SU-DHL-6 (cell line): ENCODE data around the gene ZFYVE21.

Source experiments
- H2AFZ ChIP-seq: fragments of 200-600 bp; sonication (generic); 2 replicates; pipeline ENCODE4 v1.6.1; 2014; ENCODE audit warnings: low read depth, mild to moderate bottlenecking, moderate library complexity, mixed read lengths, antibody characterized with exemption, low read length; ENCODE audit not compliant: severe bottlenecking
- H3F3A ChIP-seq: fragments of 200-600 bp; shearing (Covaris generic); 2 replicates; pipeline ENCODE4 v1.6.0; 2016; ENCODE audit warnings: antibody characterized with exemption, mild to moderate bottlenecking; ENCODE audit not compliant: insufficient read depth
- H3K27ac ChIP-seq: fragments of 200-600 bp; sonication (generic); 2 replicates; pipeline ENCODE4 v1.5.1; 2016; ENCODE audit warnings: low read depth, mild to moderate bottlenecking, low read length, moderate library complexity, mixed read lengths
- H3K27me3 ChIP-seq: fragments of 200-600 bp; sonication (generic), shearing (Covaris generic); 2 replicates; pipeline ENCODE4 v1.6.0; 2014; ENCODE audit warnings: mild to moderate bottlenecking, low read length
- H3K36me3 ChIP-seq: fragments of 200-600 bp; sonication (generic); 2 replicates; pipeline ENCODE4 v1.6.1; 2014; ENCODE audit warnings: mild to moderate bottlenecking, low read length, mixed read lengths
- H3K4me2 ChIP-seq: fragments of 300-600, 200-600 bp; shearing (Covaris generic), sonication (generic); 2 replicates; pipeline ENCODE4 v1.6.0; 2014; ENCODE audit warnings: low read length, low read depth, mild to moderate bottlenecking; ENCODE audit not compliant: poor library complexity, severe bottlenecking
- H3K4me3 ChIP-seq: fragments of 200-600 bp; sonication (generic); 2 replicates; pipeline ENCODE4 v1.5.1; 2014; ENCODE audit warnings: antibody characterized with exemption, low read length, mild to moderate bottlenecking, mixed read lengths; ENCODE audit not compliant: insufficient read depth, poor library complexity, severe bottlenecking
- H3K79me2 ChIP-seq: fragments of 200-600 bp; sonication (generic); 2 replicates; pipeline ENCODE4 v1.6.1; 2014; ENCODE audit warnings: mild to moderate bottlenecking, low read length, moderate library complexity; ENCODE audit not compliant: insufficient read depth
- H3K9ac ChIP-seq: fragments of 200-600 bp; sonication (generic); 2 replicates; pipeline ENCODE4 v1.7.0; 2014; ENCODE audit warnings: mild to moderate bottlenecking, low read length
- H3K9me2 ChIP-seq: fragments of 200-600 bp; sonication (generic); replicated peaks from 2 replicates; pipeline ENCODE4 v1.6.1; 2014; ENCODE audit warnings: low read length; ENCODE audit not compliant: insufficient read depth
- H3K9me3 ChIP-seq: fragments of 200-600 bp; sonication (generic); 2 replicates; pipeline ENCODE4 v1.6.1; 2014; ENCODE audit warnings: low read length, mixed read lengths; ENCODE audit not compliant: insufficient read depth
- H4K20me1 ChIP-seq: fragments of 200-600 bp; sonication (generic); 2 replicates; pipeline ENCODE4 v1.6.1; 2014; ENCODE audit warnings: low read depth, mild to moderate bottlenecking, antibody characterized with exemption, low read length, moderate library complexity, mixed read lengths
- EZH2phosphoT487 ChIP-seq: fragments of 200-600 bp; sonication (generic), shearing (Covaris generic); conservative IDR thresholded peaks from 2 replicates; pipeline ENCODE4 v1.6.1; 2018; ENCODE audit warnings: mild to moderate bottlenecking, antibody characterized with exemption, low read length, moderate library complexity, mixed read lengths
- TF ChIP-seq, protein P1 (sequence below): fragments of 200-600 bp; sonication (generic); IDR thresholded peaks from one replicate; pipeline ENCODE4 v1.5.1; 2017; ENCODE audit warnings: antibody characterized with exemption, mild to moderate bottlenecking, low read length, moderate library complexity; ENCODE audit not compliant: insufficient read depth, poor library complexity, severe bottlenecking

Gene ZFYVE21

DNA sequence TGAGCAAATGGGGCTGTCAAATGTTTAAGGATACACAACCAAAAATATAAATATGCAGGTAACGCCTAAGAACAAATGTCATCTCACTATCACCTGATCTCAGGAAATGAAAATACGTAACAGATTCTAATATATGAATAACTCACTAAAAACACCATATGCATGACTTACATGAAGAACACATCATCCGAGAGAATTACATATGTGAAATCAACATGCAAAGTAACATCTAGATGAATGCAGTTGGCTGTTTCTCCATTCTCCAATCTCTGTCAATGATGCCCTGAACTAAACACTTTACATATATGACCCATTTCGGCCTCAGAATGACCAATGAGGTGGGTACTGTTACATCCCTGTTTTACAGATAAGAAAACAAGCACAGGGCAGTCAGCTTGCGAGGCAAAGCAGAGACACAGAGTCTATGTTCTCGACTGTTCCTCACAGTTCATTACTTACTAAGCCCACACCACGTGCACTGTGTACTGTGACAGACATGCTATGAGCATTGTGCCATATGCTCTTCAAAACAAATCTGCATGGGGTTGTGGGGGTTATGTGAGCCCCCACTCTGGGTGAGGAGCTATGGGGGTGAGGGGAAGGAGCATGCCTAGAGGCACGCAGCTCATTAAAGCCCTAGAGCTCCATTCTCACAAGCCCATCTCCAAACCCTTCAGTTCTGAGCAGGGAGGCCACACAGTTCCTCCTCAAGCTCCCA is 42.6 kb downstream of the ZFYVE21 start:
- H3K9ac ChIP-seq, result no peak overlapping the region
- TF ChIP-seq, protein P1, sequence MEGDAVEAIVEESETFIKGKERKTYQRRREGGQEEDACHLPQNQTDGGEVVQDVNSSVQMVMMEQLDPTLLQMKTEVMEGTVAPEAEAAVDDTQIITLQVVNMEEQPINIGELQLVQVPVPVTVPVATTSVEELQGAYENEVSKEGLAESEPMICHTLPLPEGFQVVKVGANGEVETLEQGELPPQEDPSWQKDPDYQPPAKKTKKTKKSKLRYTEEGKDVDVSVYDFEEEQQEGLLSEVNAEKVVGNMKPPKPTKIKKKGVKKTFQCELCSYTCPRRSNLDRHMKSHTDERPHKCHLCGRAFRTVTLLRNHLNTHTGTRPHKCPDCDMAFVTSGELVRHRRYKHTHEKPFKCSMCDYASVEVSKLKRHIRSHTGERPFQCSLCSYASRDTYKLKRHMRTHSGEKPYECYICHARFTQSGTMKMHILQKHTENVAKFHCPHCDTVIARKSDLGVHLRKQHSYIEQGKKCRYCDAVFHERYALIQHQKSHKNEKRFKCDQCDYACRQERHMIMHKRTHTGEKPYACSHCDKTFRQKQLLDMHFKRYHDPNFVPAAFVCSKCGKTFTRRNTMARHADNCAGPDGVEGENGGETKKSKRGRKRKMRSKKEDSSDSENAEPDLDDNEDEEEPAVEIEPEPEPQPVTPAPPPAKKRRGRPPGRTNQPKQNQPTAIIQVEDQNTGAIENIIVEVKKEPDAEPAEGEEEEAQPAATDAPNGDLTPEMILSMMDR, result no peak
- TF ChIP-seq EZH2phosphoT487, result no peak
- H2AFZ ChIP-seq, result no peak overlapping the region
- no peaks in the 10 kb centered on the region for H4K20me1 ChIP-seq
- H3K27me3 ChIP-seq, result no peaks in the 10 kb centered on the region
- no peak overlapping the region for H3K4me3 ChIP-seq
- no peak overlapping the region for H3K27ac ChIP-seq
- H3K36me3 ChIP-seq, result no peaks in the 10 kb centered on the region
- H3F3A ChIP-seq, result no peaks in the 10 kb centered on the region
- H3K4me2 ChIP-seq, result no peak overlapping the region
- no peaks in the 10 kb centered on the region for H3K79me2 ChIP-seq
- H3K9me2 ChIP-seq, result no peaks in the 10 kb centered on the region
- no peaks in the 10 kb centered on the region for H3K9me3 ChIP-seq

- no peak overlapping the region for H3K4me2 ChIP-seq
- no peak overlapping the region for H3K27ac ChIP-seq
- no peaks in the 10 kb centered on the region for H3K9me3 ChIP-seq
- H3K9me2 ChIP-seq, result no peaks in the 10 kb centered on the region
- no peaks in the 10 kb centered on the region for H3K27me3 ChIP-seq
- H3K9ac ChIP-seq, result no peak overlapping the region
- H3F3A ChIP-seq, result no peaks in the 10 kb centered on the region
- H4K20me1 ChIP-seq, result no peaks in the 10 kb centered on the region
- TF ChIP-seq, protein P1, result no peak
- TF ChIP-seq EZH2phosphoT487, result no peak
- H3K4me3 ChIP-seq, result no peak overlapping the region
- H2AFZ ChIP-seq, result no peak overlapping the region
- no peaks in the 10 kb centered on the region for H3K36me3 ChIP-seq
- no peaks in the 10 kb centered on the region for H3K79me2 ChIP-seq
Observed at GRCh38 chr14:103762036-103762435, 46.4 kb downstream of the ZFYVE21 start.

GRCh38 chr14:103762541-103762940 is 46.9 kb downstream of the ZFYVE21 start:
- Histone ChIP-seq H3K4me2 (no peak overlapping the region), H4K20me1 (no peaks in the 10 kb centered on the region), H3K9me3 (no peaks in the 10 kb centered on the region), H3K36me3 (no peaks in the 10 kb centered on the region), H3K9me2 (no peaks in the 10 kb centered on the region), H3K4me3 (no peak overlapping the region), H3K9ac (no peak overlapping the region), H3K79me2 (no peaks in the 10 kb centered on the region), H3K27me3 (no peaks in the 10 kb centered on the region), H2AFZ (no peak overlapping the region), H3F3A (no peaks in the 10 kb centered on the region), H3K27ac (no peak overlapping the region)
- TF ChIP-seq, protein P1, result no peak
- no peak for TF ChIP-seq EZH2phosphoT487
